Measurements from ENCODE around the gene CHAT. TPM values are rescaled to one million over a fixed set of nuclear protein-coding genes. Genes with fewer than 3 reads are reported as not detected.

The CHAT gene
- total RNA-seq, 1 experiment from 2014 or later: not detected

GRCh38 chr10:49657606-49658005 lies 43.8 kb downstream of the CHAT start:
- no peak overlapping the region for H3K4me3 Mint-ChIP-seq
- Histone ChIP-seq H3K9ac (ENCODE audit: extremely low read depth, insufficient read length, low read length) (no peak overlapping the region), H2BK15ac (ENCODE audit: low read depth, low read length) (no peak overlapping the region), H3T11ph (ENCODE audit: low read length) (no peak overlapping the region), H4K5ac (ENCODE audit: insufficient read length, low read depth, low read length) (no peak overlapping the region), H2AFZ (ENCODE audit: low read length) (no peak overlapping the region), H3K4me2 (ENCODE audit: insufficient read depth, insufficient read length, low read length) (no peak overlapping the region), H4K20me1 (ENCODE audit: control insufficient read depth, insufficient read depth, insufficient read length) (no peaks in the 10 kb centered on the region), H4K8ac (replicated peaks; ENCODE audit: insufficient read length, low read depth, low read length) (no peak overlapping the region), H3K27me3 (ENCODE audit: insufficient read depth, low read length) (no peaks in the 10 kb centered on the region; the same call in 1 of the 2 replicates), H2BK20ac (ENCODE audit: low read depth, low read length, poor library complexity, severe bottlenecking) (no peak overlapping the region), H3K4me1 (ENCODE audit: insufficient read depth, low read length) (no peaks in the 10 kb centered on the region), H3K79me2 (ENCODE audit: insufficient read depth, low read length) (no peaks in the 10 kb centered on the region), H2BK5ac (ENCODE audit: insufficient read length, low read length) (no peak overlapping the region), H3K27ac (ENCODE audit: insufficient read length, low read depth, low read length) (no peak overlapping the region), H3K23ac (ENCODE audit: insufficient read length, low read depth, low read length) (no peak overlapping the region), H3K18ac (ENCODE audit: insufficient read length, low read depth, low read length) (no peak overlapping the region), H3K56ac (ENCODE audit: insufficient read length, low read depth, low read length) (no peak overlapping the region), H3K4ac (ENCODE audit: low read depth, low read length) (no peak overlapping the region), H2BK12ac (ENCODE audit: insufficient read length, low read depth, low read length) (no peak overlapping the region), H3K9me3 (ENCODE audit: control insufficient read depth, low read depth, low read length) (no peaks in the 10 kb centered on the region), H2AK5ac (ENCODE audit: insufficient read length, low read length) (no peak overlapping the region), H2BK120ac (ENCODE audit: low read depth, low read length, poor library complexity, severe bottlenecking) (no peak overlapping the region), H3K79me1 (ENCODE audit: insufficient read depth, low read depth, low read length, poor library complexity, severe bottlenecking) (no peaks in the 10 kb centered on the region), H3K14ac (ENCODE audit: insufficient read depth, low read length) (no peak overlapping the region), H4K91ac (ENCODE audit: insufficient read length, low read depth, low read length) (no peak overlapping the region), H3K23me2 (ENCODE audit: insufficient read length, low read depth, low read length, poor library complexity, severe bottlenecking) (no peaks in the 10 kb centered on the region)
- peaks cover 0 to 10% (median 8%) of the 10 kb centered on the region in 3 experiments; a peak in 5 of 7 replicates for H3K36me3 Mint-ChIP-seq (ENCODE audit: insufficient read depth in 1 of 3, low read depth in 3 of 3)
- H3K4me1 Mint-ChIP-seq: peaks cover 12 to 18% of the 10 kb centered on the region in 2 experiments
- peaks cover 76% of the 10 kb centered on the region for H3K27me3 Mint-ChIP-seq (ENCODE audit: low read depth)
- no peak for DNase-seq
- TF ChIP-seq CTCF (conservative IDR thresholded peaks at IDR 0.05): no peak
- WGBS (ENCODE audit: extremely low coverage, insufficient read length, low lambda C conversion rate): no CpG with 5 or more reads among the region's 1 CpG
- peaks cover 13 to 19% of the 10 kb centered on the region in 2 experiments for H3K9me3 Mint-ChIP-seq
- no peak overlapping the region for H3K27ac Mint-ChIP-seq
